K562 (cell line): ENCODE data around the gene DPM2. TPM values are rescaled to one million over a fixed set of nuclear protein-coding genes. Genes with fewer than 3 reads are reported as not detected.

Experiments used
- BCL6 ChIP-seq: fragments of 250-450 bp; sonication (Bioruptor Pico); IDR thresholded peaks from 2 replicates; pipeline ENCODE4 v1.4.0; 2020
- GABPB2 ChIP-seq: fragments of 250-450 bp; sonication (Bioruptor Pico); conservative IDR thresholded peaks from 2 replicates; pipeline ENCODE4 v1.5.1; 2021; ENCODE audit warnings: mild to moderate bottlenecking
- HOMEZ ChIP-seq: fragments of 250-450 bp; sonication (Bioruptor Pico); IDR thresholded peaks from 2 replicates; pipeline ENCODE4 v1.4.0; 2020; ENCODE audit warnings: mild to moderate bottlenecking, moderate library complexity
- ILK ChIP-seq: fragments of 450-650 bp; IDR thresholded peaks from 2 replicates; pipeline ENCODE4 v1.6.1; 2016; ENCODE audit warnings: missing genetic modification characterization, low read depth, mild to moderate bottlenecking, missing compliant biosample characterization, moderate library complexity, borderline replicate concordance
- MCM3 ChIP-seq: fragments of 450-650 bp; IDR thresholded peaks from 2 replicates; pipeline ENCODE4 v1.6.1; 2016
- NFIX ChIP-seq: fragments of 250-450 bp; sonication (Bioruptor Pico); IDR thresholded peaks from 2 replicates; pipeline ENCODE4 v1.4.0; 2020; ENCODE audit warnings: low read depth, mild to moderate bottlenecking, moderate library complexity
- NRF1 ChIP-seq, 2 experiments: fragments of 450-650 bp; IDR thresholded peaks in 1 of 2; conservative IDR thresholded peaks in 1 of 2; 2 replicates each; pipeline ENCODE4 v1.6.1; 2014; ENCODE audit warnings: mild to moderate bottlenecking in 2 of 2
- POLR2A ChIP-seq: fragments of 450-650 bp; conservative IDR thresholded peaks from 2 replicates; pipeline ENCODE4 v1.6.1; 2016
- POLR2B ChIP-seq: fragments of 450-650 bp; IDR thresholded peaks from 2 replicates; pipeline ENCODE4 v1.6.1; 2018; ENCODE audit warnings: low read depth; ENCODE audit not compliant: partially characterized antibody
- RBM25 ChIP-seq: fragments of 200-400 bp; formaldehyde crosslinking; IDR thresholded peaks from 2 replicates; pipeline ENCODE4 v1.6.1; 2018; ENCODE audit warnings: low read length, low read depth, moderate library complexity; ENCODE audit not compliant: severe bottlenecking
- SAFB ChIP-seq: fragments of 200-400 bp; formaldehyde crosslinking; IDR thresholded peaks from 2 replicates; pipeline ENCODE4 v1.6.1; 2017; ENCODE audit warnings: low read depth, low read length, borderline replicate concordance
- SMARCC2 ChIP-seq: fragments of 450-650 bp; IDR thresholded peaks from 2 replicates; pipeline ENCODE4 v1.6.1; 2017; ENCODE audit warnings: antibody characterized with exemption, moderate library complexity, mild to moderate bottlenecking, low read depth
- SP2 ChIP-seq: IDR thresholded peaks from 2 replicates; pipeline ENCODE4 v1.6.1; 2011; ENCODE audit warnings: mild to moderate bottlenecking, low read depth, low read length, moderate library complexity; ENCODE audit not compliant: poor library complexity, severe bottlenecking; ENCODE audit errors: extremely low read depth
- ZBTB40 ChIP-seq, 2 experiments: fragments of 450-650 bp in 1 of 2; sonication (generic) in 1 of 2; formaldehyde crosslinking in 1 of 2; IDR thresholded peaks; 2 replicates each; pipeline versions ENCODE4 v1.7.1 to v1.9.0; 2016 to 2022; ENCODE audit warnings: inconsistent platforms in 1 of 2, mild to moderate bottlenecking in 1 of 2, missing genetic modification reagents in 1 of 2
- polyA plus RNA-seq, 8 experiments: library from polyadenylated mRNA; depleted of rRNA in 4 of 8; stranded (reverse) in 5 of 8; unstranded in 3 of 8; fragments of >200 nt; fragmentation: Nextera tagmentation in 2 of 8; fragmentation: Illumina TruSeq in 1 of 8; extraction: Ambion mirVana in 2 of 8; extraction: Trizol in 1 of 8; gene quantifications; 2 replicates each; pipeline versions ENCODE4 v1.2.1 to v1.2.3, GENCODE V29; 2011 to 2014; ENCODE audit warnings: inconsistent platforms in 1 of 8, missing spikeins in 1 of 8
- total RNA-seq, 7 experiments: library from RNA; depleted of rRNA in 6 of 7; stranded (reverse); fragments of >200 nt in 6 of 7; fragmentation: Illumina TruSeq in 2 of 7; extraction: Trizol in 2 of 7; gene quantifications; 2 replicates each; pipeline versions ENCODE4 v1.2.1 to v1.2.3, GENCODE V29; 2011 to 2021; ENCODE audit warnings: low replicate concordance in 1 of 7
- TF ChIP-seq, protein P1 (sequence below): fragments of 450-650 bp; conservative IDR thresholded peaks from 2 replicates; pipeline ENCODE4 v1.6.1; 2016; ENCODE audit warnings: missing genetic modification characterization, low read depth, mild to moderate bottlenecking, control low read depth, missing compliant biosample characterization

Gene DPM2
- total and polyA plus RNA-seq, 9 of the 15 experiments (the other 6 are each of a cell fraction or from before 2014, with no cell fraction given): 43.5 to 126 (median 71.1) TPM

DNA sequence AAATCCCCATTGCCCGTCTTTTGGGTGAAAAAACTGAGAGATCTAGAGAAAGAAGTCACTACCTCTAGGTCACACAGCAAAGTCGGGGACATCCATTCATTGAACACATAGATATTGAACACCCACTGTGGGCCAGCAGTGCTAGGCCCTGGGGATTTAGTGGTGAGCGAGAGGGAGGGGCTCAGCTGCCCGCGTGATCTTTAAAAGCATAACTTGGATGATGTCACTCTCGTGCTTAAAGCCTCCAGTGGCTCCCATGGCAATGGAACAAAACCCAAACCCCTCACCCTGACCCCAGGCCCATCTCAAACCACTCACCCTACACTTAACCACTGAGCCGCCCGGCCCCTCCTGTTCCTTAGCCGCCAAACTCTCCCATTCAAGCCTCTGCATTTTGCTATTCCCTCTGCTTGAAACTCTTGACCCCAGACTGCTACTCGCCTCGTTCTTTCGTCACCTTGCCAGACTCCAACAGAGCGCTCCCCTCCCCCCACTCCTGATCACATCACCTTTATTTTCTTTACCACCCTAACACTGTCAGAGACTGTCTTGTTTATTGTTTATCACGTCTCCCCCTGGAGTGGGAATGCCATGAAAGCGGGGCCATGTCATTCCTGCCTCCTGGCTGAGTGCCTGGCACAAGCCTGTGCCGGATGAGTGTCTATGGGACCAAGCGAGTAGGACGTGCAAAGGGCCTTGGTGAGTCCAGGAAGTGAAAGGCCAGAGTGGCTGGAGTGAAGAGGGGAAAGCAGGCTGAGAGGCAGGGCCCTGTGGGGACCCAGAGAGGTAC is 6.4 kb downstream of the DPM2 start (continued):
- TF ChIP-seq HOMEZ (CRISPR knock-in tag) (no peak), NFIX (CRISPR knock-in tag) (no peak), ILK (tag) (no peak), POLR2B (peak; percentile 17), POLR2A (peak; percentile 66), SMARCC2 (0 out of 2 replicates have a peak, but pooled peaks have one; percentile 24), BCL6 (no peak), SP2 (no peak), RBM25 (no peak), MCM3 (no peak), NRF1 (conservative IDR thresholded peaks at IDR 0.05 in 1 of 2, IDR thresholded peaks at IDR 0.05 in 1 of 2) (no peak), SAFB (no peak), ZBTB40 (IDR thresholded peaks at IDR 0.05) (no peak; the same call in 1 of the 2 replicates), ZBTB40 (CRISPR knock-in tag; IDR thresholded peaks at IDR 0.05) (no peak), GABPB2 (CRISPR knock-in tag) (no peak)
- TF ChIP-seq, protein P1, sequence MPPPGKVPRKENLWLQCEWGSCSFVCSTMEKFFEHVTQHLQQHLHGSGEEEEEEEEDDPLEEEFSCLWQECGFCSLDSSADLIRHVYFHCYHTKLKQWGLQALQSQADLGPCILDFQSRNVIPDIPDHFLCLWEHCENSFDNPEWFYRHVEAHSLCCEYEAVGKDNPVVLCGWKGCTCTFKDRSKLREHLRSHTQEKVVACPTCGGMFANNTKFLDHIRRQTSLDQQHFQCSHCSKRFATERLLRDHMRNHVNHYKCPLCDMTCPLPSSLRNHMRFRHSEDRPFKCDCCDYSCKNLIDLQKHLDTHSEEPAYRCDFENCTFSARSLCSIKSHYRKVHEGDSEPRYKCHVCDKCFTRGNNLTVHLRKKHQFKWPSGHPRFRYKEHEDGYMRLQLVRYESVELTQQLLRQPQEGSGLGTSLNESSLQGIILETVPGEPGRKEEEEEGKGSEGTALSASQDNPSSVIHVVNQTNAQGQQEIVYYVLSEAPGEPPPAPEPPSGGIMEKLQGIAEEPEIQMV (tag): no peak
